Kidney (tissue), 14 donors: Measurements from ENCODE around the gene UBTF. TPM values are rescaled to one million over a fixed set of nuclear protein-coding genes. Genes with fewer than 3 reads are reported as not detected.
A peak's percentile ranks its signal among the peaks of the same experiment; 100 is the strongest.

Experiments used
- DNase-seq, 5 donors: peaks; one replicate each; pipeline ENCODE4 v3.0.0-alpha.2; 2013 to 2020
- FAIRE-seq: peaks from 2 replicates; lab custom pipeline; 2012; peaks lifted over from hg19 to GRCh38; lab: Jason Lieb, UNC
- H3K27ac ChIP-seq, 2 donors: one replicate each; pipeline ENCODE4 v1.7.0; 2013; ENCODE audit warnings: low read depth in 2 of 2, low read length in 2 of 2, inconsistent platforms in 1 of 2
- H3K27me3 ChIP-seq: one replicate; pipeline ENCODE4 v1.7.1; 2013; ENCODE audit warnings: low read length, inconsistent platforms; ENCODE audit not compliant: control insufficient read depth, insufficient read depth
- H3K36me3 ChIP-seq, 3 donors: one replicate each; pipeline versions ENCODE4 v1.7.0 to v1.7.1; 2013; ENCODE audit warnings: low read length in 3 of 3, control low read depth in 1 of 3, inconsistent platforms in 1 of 3; ENCODE audit not compliant: insufficient read depth in 3 of 3, control insufficient read depth in 2 of 3
- H3K4me1 ChIP-seq, 3 donors: one replicate each; pipeline versions ENCODE4 v1.7.0 to v1.7.1; 2013; ENCODE audit warnings: low read length in 3 of 3, inconsistent platforms in 1 of 3, low read depth in 1 of 3; ENCODE audit not compliant: control insufficient read depth in 2 of 3, insufficient read depth in 2 of 3
- H3K4me3 ChIP-seq, 3 donors: one replicate each; pipeline versions ENCODE4 v1.7.0 to v1.8.1; 2013; ENCODE audit warnings: low read length in 3 of 3, control low read depth in 1 of 3, inconsistent platforms in 1 of 3
- H3K9ac ChIP-seq, 3 donors: one replicate each; pipeline versions ENCODE4 v1.7.0 to v1.7.1; 2013; ENCODE audit warnings: low read length in 3 of 3, control low read depth in 1 of 3, inconsistent platforms in 1 of 3
- H3K9me3 ChIP-seq, 3 donors: one replicate each; pipeline versions ENCODE4 v1.7.0 to v1.7.1; 2013; ENCODE audit warnings: low read length in 3 of 3, control low read depth in 1 of 3, inconsistent platforms in 1 of 3; ENCODE audit not compliant: control insufficient read depth in 2 of 3, insufficient read depth in 1 of 3
- intact Hi-C: fragments of 100-400 bp; cut with DNase I; formaldehyde crosslinking; loops from one replicate; pipeline ENCODE4 v1.11.1; 2022
- polyA plus RNA-seq: library from polyadenylated mRNA; stranded (reverse); fragments of 350-450 nt; fragmentation: Illumina TruSeq; extraction: RNeasy Lipid Tissue Mini Kit (QIAGEN cat#74804); gene quantifications from one replicate; pipeline ENCODE4 v1.2.3, GENCODE V29; 2014; ENCODE audit warnings: low read depth, low replicate concordance; ENCODE audit not compliant: insufficient read depth
- total RNA-seq: library from RNA; stranded (reverse); fragmentation: NEBNext Ultra II Directional; extraction: Animal tissue kit (Norgen Biotek cat#: 25700); gene quantifications from one replicate; pipeline ENCODE4 v1.2.1, GENCODE V29; 2021
- TF ChIP-seq, protein P1 (sequence below): IDR thresholded peaks from 3 replicates; pipeline ENCODE4 v1.5.1; 2012; ENCODE audit warnings: mild to moderate bottlenecking, moderate library complexity, borderline replicate concordance; ENCODE audit not compliant: insufficient read depth; ENCODE audit errors: extremely low read depth
- donor health status: control.
- donor health status: control.
- donor health status: control.
- donor health status: control.
- donor health status: control.
- donor health status: DM: yes; HTN: yes; CAD: no.
- donor health status: Normal renal cell carcinoma (clear cell type).

The UBTF gene
- total and polyA plus RNA-seq, 2 donors from 2014 or later, result 46.1 to 98.8 TPM

DNA sequence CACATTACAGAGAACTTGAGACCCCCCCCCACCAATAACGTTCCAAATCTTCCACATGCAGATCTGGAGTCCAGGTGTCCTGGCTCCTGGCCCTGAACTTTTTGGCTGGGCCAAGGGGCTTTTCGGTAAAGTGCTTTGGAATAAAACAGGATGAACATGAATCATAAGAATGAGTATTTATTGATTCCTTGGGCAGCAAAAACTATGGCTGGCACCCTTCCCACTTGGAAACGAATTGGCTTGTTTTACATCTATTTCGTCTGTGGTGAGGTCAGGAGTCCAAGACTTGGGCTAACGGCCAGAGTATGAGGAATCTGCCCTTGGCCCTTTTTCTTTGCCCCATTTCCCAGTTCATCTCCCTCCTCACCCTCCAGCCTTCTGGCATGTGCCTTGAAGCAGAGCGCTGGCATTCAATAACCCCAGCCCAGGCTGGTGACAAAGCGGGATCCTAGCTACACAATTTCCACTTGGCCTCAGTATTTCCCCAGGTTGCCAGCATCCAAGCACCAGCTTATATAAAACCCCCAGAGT lies 4.1 kb upstream of the UBTF start:
- H3K27me3 ChIP-seq, result no peaks in the 10 kb centered on the region
- no peak overlapping the region for H3K4me3 ChIP-seq
- TF ChIP-seq, protein P1, sequence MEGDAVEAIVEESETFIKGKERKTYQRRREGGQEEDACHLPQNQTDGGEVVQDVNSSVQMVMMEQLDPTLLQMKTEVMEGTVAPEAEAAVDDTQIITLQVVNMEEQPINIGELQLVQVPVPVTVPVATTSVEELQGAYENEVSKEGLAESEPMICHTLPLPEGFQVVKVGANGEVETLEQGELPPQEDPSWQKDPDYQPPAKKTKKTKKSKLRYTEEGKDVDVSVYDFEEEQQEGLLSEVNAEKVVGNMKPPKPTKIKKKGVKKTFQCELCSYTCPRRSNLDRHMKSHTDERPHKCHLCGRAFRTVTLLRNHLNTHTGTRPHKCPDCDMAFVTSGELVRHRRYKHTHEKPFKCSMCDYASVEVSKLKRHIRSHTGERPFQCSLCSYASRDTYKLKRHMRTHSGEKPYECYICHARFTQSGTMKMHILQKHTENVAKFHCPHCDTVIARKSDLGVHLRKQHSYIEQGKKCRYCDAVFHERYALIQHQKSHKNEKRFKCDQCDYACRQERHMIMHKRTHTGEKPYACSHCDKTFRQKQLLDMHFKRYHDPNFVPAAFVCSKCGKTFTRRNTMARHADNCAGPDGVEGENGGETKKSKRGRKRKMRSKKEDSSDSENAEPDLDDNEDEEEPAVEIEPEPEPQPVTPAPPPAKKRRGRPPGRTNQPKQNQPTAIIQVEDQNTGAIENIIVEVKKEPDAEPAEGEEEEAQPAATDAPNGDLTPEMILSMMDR, result no peak
- H3K9me3 ChIP-seq, result no peaks in the 10 kb centered on the region
- H3K4me1 ChIP-seq, result peaks cover 2 to 13% (median 12%) of the 10 kb centered on the region in 3 donors
- peak overlapping the region in 1 of 2 donors; percentile 88 for H3K27ac ChIP-seq
- H3K36me3 ChIP-seq, result no peaks in the 10 kb centered on the region
- intact Hi-C loops, result no loop called here
- peak overlapping the region in 1 of 3 donors; percentile 91 for H3K9ac ChIP-seq
- no peak for FAIRE-seq
- DNase-seq, result peak in 1 of 5 donors; percentile 26

DNA sequence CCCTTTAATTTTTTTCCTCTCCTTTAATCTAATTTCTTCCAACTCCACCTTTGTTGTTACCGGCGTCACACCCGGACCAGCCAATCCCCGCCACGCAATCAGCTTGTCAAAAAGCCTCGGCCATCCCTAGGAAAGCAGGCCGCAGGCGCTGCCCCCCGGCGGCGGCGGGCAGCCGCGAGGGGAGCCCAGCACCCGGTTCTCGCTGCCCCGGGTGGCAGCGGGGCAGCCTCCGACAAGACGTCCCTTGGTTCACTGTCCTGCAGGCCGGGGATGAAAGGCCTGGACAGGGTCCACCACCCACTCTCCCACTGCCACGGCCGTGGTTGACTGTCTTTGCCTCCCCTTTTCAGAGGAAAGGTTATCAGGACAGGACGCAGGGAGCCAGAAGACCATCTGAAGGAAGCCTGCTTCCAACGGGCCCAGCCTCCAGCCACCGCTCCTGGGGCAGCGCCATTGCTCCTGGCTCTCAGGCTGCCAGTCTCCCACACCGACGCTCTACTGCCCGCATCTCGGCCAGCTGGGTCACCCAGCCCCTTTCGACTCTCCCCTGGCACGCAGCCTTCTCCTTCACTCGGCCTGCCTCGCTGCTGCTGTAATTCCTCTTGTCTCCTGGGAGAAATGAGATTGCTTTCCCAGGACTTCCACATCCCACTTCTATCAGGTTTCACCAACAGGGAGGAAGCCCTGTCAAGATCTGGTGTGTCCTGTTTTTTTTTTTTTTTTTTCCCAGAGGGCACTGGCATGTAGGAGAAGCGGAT lies 2.8 kb upstream of the UBTF start:
- Histone ChIP-seq H3K27me3 (no peaks in the 10 kb centered on the region), H3K4me1 (peaks cover 6 to 22% (median 21%) of the 10 kb centered on the region in 3 donors), H3K9me3 (no peaks in the 10 kb centered on the region), H3K4me3 (peak overlapping the region; percentile 53 to 83 (median 72)), H3K9ac (peak overlapping the region; percentile 22 to 91 (median 71)), H3K27ac (peak overlapping the region; percentile 88 to 95), H3K36me3 (no peaks in the 10 kb centered on the region)
- no peak for FAIRE-seq
- TF ChIP-seq, protein P1, result peak; percentile 12
- DNase-seq, result peak; percentile 79 to 93 (median 89)
- intact Hi-C loops, result no loop called here

DNA sequence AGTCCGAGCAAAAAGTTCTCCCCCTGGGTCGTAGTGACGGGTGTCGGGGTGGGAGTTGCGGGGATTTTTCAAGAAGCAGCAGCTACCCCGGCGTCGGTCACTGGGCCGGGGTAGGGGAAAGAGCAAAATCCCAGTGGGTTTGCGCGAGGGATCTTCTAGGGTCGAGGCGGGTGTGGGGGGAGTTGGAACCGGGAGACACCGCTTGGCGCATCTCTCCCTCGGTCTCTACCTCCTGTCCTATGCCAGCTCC lies 2.3 kb upstream of the UBTF start:
- Histone ChIP-seq H3K4me3 (peak overlapping the region; percentile 53 to 83 (median 72)), H3K9me3 (no peaks in the 10 kb centered on the region), H3K36me3 (peaks cover under 1 to 4% (median 2%) of the 10 kb centered on the region in 3 donors), H3K27me3 (no peaks in the 10 kb centered on the region), H3K27ac (peak overlapping the region; percentile 88 to 95), H3K4me1 (peaks cover 6 to 27% (median 26%) of the 10 kb centered on the region in 3 donors), H3K9ac (peak overlapping the region; percentile 31 to 91 (median 71))
- TF ChIP-seq, protein P1, result no peak
- FAIRE-seq, result no peak
- intact Hi-C loops, result no loop called here
- DNase-seq, result no peak
